HG03280 (cell line): Measurements from ENCODE around the gene ITLN1.
"Not testable (repeated sequence)": the region's sequence is repeated elsewhere in the genome, so short reads cannot be mapped to it uniquely, and the experiment has no call there.

Source experiments
- ATAC-seq: cut with Tn5 transposase; IDR thresholded peaks from one replicate; pipeline ENCODE4 v1.9.1; 2021; ENCODE audit warnings: mild to moderate bottlenecking, moderate library complexity; ENCODE audit not compliant: unreplicated experiment

Gene ITLN1

GRCh38 chr1:160883581-160884513 is 1.1 kb downstream of the ITLN1 start:
- no peak for ATAC-seq

- no peak for ATAC-seq
Measured at GRCh38 chr1:160882582-160882981, 2.4 kb downstream of the ITLN1 start.

- ATAC-seq, result not testable (repeated sequence)
Measured at GRCh38 chr1:160881264-160881663, 3.7 kb downstream of the ITLN1 start.

- no peak for ATAC-seq
Measured at GRCh38 chr1:160880216-160880615, 4.8 kb downstream of the ITLN1 start.

- no peak for ATAC-seq
Measured at GRCh38 chr1:160879056-160879455, 5.9 kb downstream of the ITLN1 start.

GRCh38 chr1:160877221-160877620 is 7.8 kb downstream of the ITLN1 start:
- ATAC-seq, result no peak

GRCh38 chr1:160876311-160876710 is 8.7 kb downstream of the ITLN1 start:
- no peak for ATAC-seq

- ATAC-seq, result not testable (repeated sequence)
Measured at GRCh38 chr1:160875591-160875990, 9.4 kb downstream of the ITLN1 start.

- no peak for ATAC-seq
Measured at GRCh38 chr1:160874935-160875334, 10.0 kb downstream of the ITLN1 start.

- ATAC-seq, result no peak
Measured at GRCh38 chr1:160868141-160868540, 16.8 kb downstream of the ITLN1 start.

GRCh38 chr1:160867651-160868050 is 17.3 kb downstream of the ITLN1 start:
- ATAC-seq, result not testable (repeated sequence)

- no peak for ATAC-seq
Measured at GRCh38 chr1:160866695-160867260, 18.2 kb downstream of the ITLN1 start.

GRCh38 chr1:160866001-160866694 is 18.8 kb downstream of the ITLN1 start:
- no peak for ATAC-seq

- no peak for ATAC-seq
Measured at GRCh38 chr1:160865337-160865736, 19.6 kb downstream of the ITLN1 start.

- ATAC-seq, result no peak
Measured at GRCh38 chr1:160864173-160864572, 20.8 kb downstream of the ITLN1 start.

GRCh38 chr1:160863774-160864131 is 21.2 kb downstream of the ITLN1 start:
- no peak for ATAC-seq

GRCh38 chr1:160863061-160863773 is 21.8 kb downstream of the ITLN1 start:
- ATAC-seq, result no peak

GRCh38 chr1:160862203-160863060 is 22.5 kb downstream of the ITLN1 start, which contains the start of gene CD244:
CD244 (minus strand) TSS chr1:160862887; CDS start chr1:160862677, 210 bp downstream.
- peak; percentile 66 for ATAC-seq

- ATAC-seq, result no peak
Measured at GRCh38 chr1:160860840-160861505, 24.0 kb downstream of the ITLN1 start.
